K562 (cell line): Measurements from ENCODE around the gene CFAP221. TPM values are rescaled to one million over a fixed set of nuclear protein-coding genes. Genes with fewer than 3 reads are reported as not detected.
A peak's percentile ranks its signal among the peaks of the same experiment; 100 is the strongest.

Experiments used
- ATAC-seq: fragments of 200-7000 bp; cut with Tn5 transposase; 3 replicates; pipeline ENCODE4 v1.9.1; 2020; ENCODE audit warnings: moderate library complexity
- BruUV-seq: library from RNA; stranded (reverse); fragments of 400-500 nt; replicated peaks from 2 replicates; lab custom pipeline; 2021; lab: Mats Ljungman, UMichigan
- CTCF ChIA-PET: fragments of 300-600 bp; formaldehyde crosslinking; extraction: SDS; loops from one replicate; lab custom pipeline; 2021; ENCODE audit warnings: low intra/inter-chr PET ratio; lab: Yijun Ruan, JAX
- POLR2A ChIA-PET: fragments of 300-600, 350-650 bp; sonication (Branson Sonifier 250); formaldehyde crosslinking; extraction: SDS; loops from one replicate; lab custom pipeline; 2021; ENCODE audit warnings: antibody characterized with exemption, inconsistent platforms; lab: Yijun Ruan, JAX
- DNase-seq, 4 experiments: peaks; one replicate each; pipeline versions ENCODE4 v3.0.0 to v3.0.0-alpha.2; 2011 to 2018; ENCODE audit warnings: low spot score in 3 of 4, mixed read lengths in 3 of 4; ENCODE audit errors: extremely low read depth in 1 of 4
- FAIRE-seq: peaks from 2 replicates; lab custom pipeline; 2011; peaks lifted over from hg19 to GRCh38; lab: Jason Lieb, UNC
- H2AFZ ChIP-seq: 2 replicates; pipeline ENCODE4 v1.6.0; 2011; ENCODE audit warnings: low read depth, low read length, control low read depth, inconsistent platforms
- H3K27ac ChIP-seq: fragments of 200-600 bp; 3 replicates; pipeline ENCODE4 v1.8.0; 2011; ENCODE audit warnings: low read depth, mild to moderate bottlenecking, control low read depth, inconsistent platforms, low read length, moderate library complexity, mixed read lengths; ENCODE audit errors: extremely low read depth
- H3K27me3 ChIP-seq, 2 experiments: fragments of 300-600 bp in 1 of 2; 2 replicates in 1 of 2; 3 replicates in 1 of 2; pipeline versions ENCODE4 v1.6.0 to v1.8.0; 2011; ENCODE audit warnings: inconsistent platforms in 2 of 2, low read length in 2 of 2, mild to moderate bottlenecking in 1 of 2, mixed read lengths in 1 of 2, moderate library complexity in 1 of 2; ENCODE audit not compliant: control insufficient read depth in 2 of 2, insufficient read depth in 2 of 2
- H3K36me3 ChIP-seq: fragments of 300-600 bp; 3 replicates; pipeline ENCODE4 v1.8.0; 2011; ENCODE audit warnings: mild to moderate bottlenecking, low read length, inconsistent platforms; ENCODE audit not compliant: control insufficient read depth, insufficient read depth
- H3K4me1 ChIP-seq, 2 experiments: fragments of 200-600 bp in 1 of 2; replicated peaks in 1 of 2; 2 replicates in 1 of 2; 3 replicates in 1 of 2; pipeline versions ENCODE4 v1.5.1 to v1.8.0; 2011; ENCODE audit warnings: inconsistent platforms in 2 of 2, low read length in 2 of 2, mild to moderate bottlenecking in 1 of 2, mixed read lengths in 1 of 2, moderate library complexity in 1 of 2; ENCODE audit not compliant: control insufficient read depth in 2 of 2, insufficient read depth in 2 of 2
- H3K4me2 ChIP-seq: 2 replicates; pipeline ENCODE4 v1.6.1; 2011; ENCODE audit warnings: low read length, control low read depth, inconsistent platforms, mixed read lengths; ENCODE audit not compliant: insufficient read depth
- H3K4me3 ChIP-seq: fragments of 200-600 bp; sonication (generic), shearing (Covaris generic); 2 replicates; pipeline ENCODE4 v1.5.1; 2016; ENCODE audit warnings: control low read depth, inconsistent platforms
- H3K79me2 ChIP-seq: fragments of 200-600 bp; 3 replicates; pipeline ENCODE4 v1.8.0; 2011; ENCODE audit warnings: low read length, inconsistent platforms; ENCODE audit not compliant: control insufficient read depth, insufficient read depth
- H3K9ac ChIP-seq, 2 experiments: 2 replicates each; pipeline versions ENCODE4 v1.6.0 to v1.6.1; 2011; ENCODE audit warnings: low read depth in 2 of 2, low read length in 2 of 2, control low read depth in 1 of 2, inconsistent platforms in 1 of 2, mild to moderate bottlenecking in 1 of 2, mixed read lengths in 1 of 2; ENCODE audit not compliant: insufficient read depth in 1 of 2
- H3K9me1 ChIP-seq: one replicate; pipeline ENCODE4 v1.6.0; 2011; ENCODE audit warnings: inconsistent platforms, mild to moderate bottlenecking, low read length, moderate library complexity; ENCODE audit not compliant: control insufficient read depth, insufficient read depth
- H3K9me3 ChIP-seq: replicated peaks from 2 replicates; pipeline ENCODE4 v1.5.1; 2011; ENCODE audit warnings: low read depth, low read length, inconsistent platforms; ENCODE audit not compliant: control insufficient read depth, insufficient read depth
- H4K20me1 ChIP-seq: replicated peaks from 2 replicates; pipeline ENCODE4 v1.6.1; 2011; ENCODE audit warnings: low read length, inconsistent platforms, mixed read lengths; ENCODE audit not compliant: control insufficient read depth, insufficient read depth
- ASH1L ChIP-seq: fragments of 450-650 bp; IDR thresholded peaks from 2 replicates; pipeline ENCODE4 v1.6.1; 2018; ENCODE audit warnings: borderline replicate concordance, mild to moderate bottlenecking, low read depth; ENCODE audit not compliant: partially characterized antibody
- ATF2 ChIP-seq: sonication (generic); formaldehyde crosslinking; IDR thresholded peaks from 2 replicates; pipeline ENCODE4 v1.8.1; 2022; ENCODE audit warnings: missing genetic modification reagents
- ATF6 ChIP-seq: sonication (generic); formaldehyde crosslinking; IDR thresholded peaks from 2 replicates; pipeline ENCODE4 v1.4.0; 2020; ENCODE audit warnings: mild to moderate bottlenecking, missing genetic modification reagents
- CREBBP ChIP-seq: IDR thresholded peaks from one replicate; pipeline ENCODE4 v1.6.1; 2012; ENCODE audit warnings: low read depth, mild to moderate bottlenecking, control low read depth, inconsistent platforms, low read length
- E2F5 ChIP-seq: sonication (generic); formaldehyde crosslinking; IDR thresholded peaks from 2 replicates; pipeline ENCODE4 v1.8.0; 2022; ENCODE audit warnings: mild to moderate bottlenecking, missing genetic modification reagents
- ELK1 ChIP-seq: sonication (generic); formaldehyde crosslinking; IDR thresholded peaks from 2 replicates; pipeline ENCODE4 v1.8.1; 2022; ENCODE audit warnings: missing genetic modification reagents
- GTF2B ChIP-seq: IDR thresholded peaks from 2 replicates; pipeline ENCODE4 v1.6.1; 2011; ENCODE audit not compliant: insufficient read length; ENCODE audit errors: extremely low read depth
- MCM2 ChIP-seq: fragments of 450-650 bp; IDR thresholded peaks from 2 replicates; pipeline ENCODE4 v1.6.1; 2017; ENCODE audit warnings: low read depth, mild to moderate bottlenecking
- RAD21 ChIP-seq, 2 experiments: fragments of 250-450 bp in 1 of 2; fragments of 450-650 bp in 1 of 2; sonication (Bioruptor Pico) in 1 of 2; formaldehyde crosslinking in 1 of 2; IDR thresholded peaks in 1 of 2; conservative IDR thresholded peaks in 1 of 2; 2 replicates each; pipeline versions ENCODE4 v1.4.0 to v1.8.0; 2020 to 2022; ENCODE audit warnings: mild to moderate bottlenecking in 2 of 2, moderate library complexity in 1 of 2
- RFX7 ChIP-seq: fragments of 250-450 bp; sonication (Bioruptor Pico); IDR thresholded peaks from 2 replicates; pipeline ENCODE4 v1.5.1; 2021; ENCODE audit warnings: mild to moderate bottlenecking
- STAG1 ChIP-seq: sonication (generic); formaldehyde crosslinking; IDR thresholded peaks from 2 replicates; pipeline ENCODE4 v1.5.0; 2020; ENCODE audit warnings: missing genetic modification reagents, borderline replicate concordance
- ZNF583 ChIP-seq: fragments of 250-450 bp; sonication (Bioruptor Pico); IDR thresholded peaks from 2 replicates; pipeline ENCODE4 v1.4.0; 2020
- WGBS: fragments of 100-300 bp; shearing (Covaris generic); methylation state at CpG from one replicate; pipeline ENCODE4 v1.1.6; 2016; ENCODE audit warnings: low coverage, mixed read lengths; ENCODE audit not compliant: insufficient coverage; ENCODE audit errors: missing lambda C conversion rate; 5-methylcytosine and 5-hydroxymethylcytosine counted together
- in situ Hi-C: fragments of 300-500 bp; cut with MboI; formaldehyde crosslinking; loops from 4 replicates; pipeline ENCODE4 v1.15.0; 2018; ENCODE audit warnings: inconsistent platforms, mixed read lengths
- intact Hi-C: fragments of 100-400 bp; cut with micrococcal nuclease; formaldehyde crosslinking; loops from 2 replicates; pipeline ENCODE4 v1.14.2; 2022
- polyA plus RNA-seq, 8 experiments: library from polyadenylated mRNA; depleted of rRNA in 4 of 8; stranded (reverse) in 5 of 8; unstranded in 3 of 8; fragments of >200 nt; fragmentation: Nextera tagmentation in 2 of 8; fragmentation: Illumina TruSeq in 1 of 8; extraction: Ambion mirVana in 2 of 8; extraction: Trizol in 1 of 8; gene quantifications; 2 replicates each; pipeline versions ENCODE4 v1.2.1 to v1.2.3, GENCODE V29; 2011 to 2014; ENCODE audit warnings: inconsistent platforms in 1 of 8, missing spikeins in 1 of 8
- total RNA-seq, 7 experiments: library from RNA; depleted of rRNA in 6 of 7; stranded (reverse); fragments of >200 nt in 6 of 7; fragmentation: Illumina TruSeq in 2 of 7; extraction: Trizol in 2 of 7; gene quantifications; 2 replicates each; pipeline versions ENCODE4 v1.2.1 to v1.2.3, GENCODE V29; 2011 to 2021; ENCODE audit warnings: low replicate concordance in 1 of 7

The CFAP221 gene
- total and polyA plus RNA-seq, 9 of the 15 experiments (the other 6 are each of a cell fraction or from before 2014, with no cell fraction given) = 0.09 to 1.4 (median 0.65) TPM

- H3K79me2 ChIP-seq = no peaks in the 10 kb centered on the region
- ATAC-seq (peak; percentile 81), FAIRE-seq (peak; percentile 90), DNase-seq (peak in 3 of 4 experiments; percentile 59 to 61 (median 61))
- H3K36me3 ChIP-seq = no peaks in the 10 kb centered on the region
- in situ Hi-C loops = loop anchor here (5.0 to 10.0 kb wide), 2 partner anchors 142 to 255 kb away; no protein-coding TSS in a partner anchor
- ChIA-PET CTCF (interaction anchor here (0.8 to 3.3 kb wide), 5 partner anchors 13 to 778 kb away, joined by 3 to 22 read pairs (median 4); no protein-coding TSS in a partner anchor), POLR2A (no interaction called here)
- no peak overlapping the region for H3K4me3 ChIP-seq
- H3K27me3 ChIP-seq = peaks cover 12 to 30% of the 10 kb centered on the region in 2 experiments; a peak in 3 of 5 replicates
- no peak overlapping the region for H3K9ac ChIP-seq
- no peaks in the 10 kb centered on the region for H3K9me3 ChIP-seq
- H4K20me1 ChIP-seq = no peaks in the 10 kb centered on the region
- no TSS peak for BruUV-seq
- no peaks in the 10 kb centered on the region for H3K4me1 ChIP-seq
- H3K27ac ChIP-seq = no peak overlapping the region
- H3K9me1 ChIP-seq = no peaks in the 10 kb centered on the region
- intact Hi-C loops = loop anchor here (1.0 to 2.0 kb wide), 4 partner anchors 19 to 441 kb away; no protein-coding TSS in a partner anchor
- H3K4me2 ChIP-seq = no peak overlapping the region
- no peak overlapping the region for H2AFZ ChIP-seq
- WGBS = 4% methylated on average over 8 of the region's 8 CpGs
- TF ChIP-seq RFX7 (no peak), GTF2B (no peak), ASH1L (no peak), ATF6 (no peak), ELK1 (CRISPR knock-in tag) (no peak), RAD21 (CRISPR knock-in tag; conservative IDR thresholded peaks at IDR 0.05 in 1 of 2, IDR thresholded peaks at IDR 0.05 in 1 of 2) (peak; percentile 81 to 85), STAG1 (CRISPR knock-in tag) (peak; percentile 40; the same call in 1 of the 2 replicates), E2F5 (CRISPR knock-in tag) (no peak), ZNF583 (CRISPR knock-in tag) (no peak), ATF2 (CRISPR knock-in tag) (no peak), CREBBP (no peak), MCM2 (no peak)
Observed at GRCh38 chr2:119659601-119660342, 115.5 kb downstream of the CFAP221 start.
